GM12874 (cell line): Measurements from ENCODE around the gene TNFRSF25.

Source experiments
- TF ChIP-seq, protein P1 (sequence below): IDR thresholded peaks from 2 replicates; pipeline ENCODE4 v1.5.1; 2011; ENCODE audit warnings: low read depth, mild to moderate bottlenecking, control low read depth, low read length, moderate library complexity; ENCODE audit not compliant: insufficient read depth

The TNFRSF25 gene

DNA sequence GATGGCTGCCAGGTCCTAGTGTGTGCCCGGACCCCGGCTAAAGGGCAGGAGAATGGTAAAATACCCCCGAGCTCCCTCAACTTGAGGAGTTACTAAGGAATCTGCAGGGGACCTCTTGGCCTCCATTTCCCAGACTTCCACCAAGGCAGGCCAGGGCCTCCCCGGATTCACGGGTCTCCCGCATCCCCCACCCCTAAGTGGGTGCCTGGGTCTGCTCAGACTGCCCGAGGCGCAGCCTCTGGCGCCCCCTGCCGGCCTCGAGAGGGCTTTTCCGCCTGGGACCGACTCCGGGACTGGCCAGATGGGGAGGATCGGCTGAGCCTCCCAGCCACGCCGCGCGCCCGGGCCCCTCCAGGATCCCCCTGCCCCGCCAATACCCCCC, 23.8 kb upstream of the TNFRSF25 start:
- TF ChIP-seq, protein P1, sequence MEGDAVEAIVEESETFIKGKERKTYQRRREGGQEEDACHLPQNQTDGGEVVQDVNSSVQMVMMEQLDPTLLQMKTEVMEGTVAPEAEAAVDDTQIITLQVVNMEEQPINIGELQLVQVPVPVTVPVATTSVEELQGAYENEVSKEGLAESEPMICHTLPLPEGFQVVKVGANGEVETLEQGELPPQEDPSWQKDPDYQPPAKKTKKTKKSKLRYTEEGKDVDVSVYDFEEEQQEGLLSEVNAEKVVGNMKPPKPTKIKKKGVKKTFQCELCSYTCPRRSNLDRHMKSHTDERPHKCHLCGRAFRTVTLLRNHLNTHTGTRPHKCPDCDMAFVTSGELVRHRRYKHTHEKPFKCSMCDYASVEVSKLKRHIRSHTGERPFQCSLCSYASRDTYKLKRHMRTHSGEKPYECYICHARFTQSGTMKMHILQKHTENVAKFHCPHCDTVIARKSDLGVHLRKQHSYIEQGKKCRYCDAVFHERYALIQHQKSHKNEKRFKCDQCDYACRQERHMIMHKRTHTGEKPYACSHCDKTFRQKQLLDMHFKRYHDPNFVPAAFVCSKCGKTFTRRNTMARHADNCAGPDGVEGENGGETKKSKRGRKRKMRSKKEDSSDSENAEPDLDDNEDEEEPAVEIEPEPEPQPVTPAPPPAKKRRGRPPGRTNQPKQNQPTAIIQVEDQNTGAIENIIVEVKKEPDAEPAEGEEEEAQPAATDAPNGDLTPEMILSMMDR = peak; percentile 99

DNA sequence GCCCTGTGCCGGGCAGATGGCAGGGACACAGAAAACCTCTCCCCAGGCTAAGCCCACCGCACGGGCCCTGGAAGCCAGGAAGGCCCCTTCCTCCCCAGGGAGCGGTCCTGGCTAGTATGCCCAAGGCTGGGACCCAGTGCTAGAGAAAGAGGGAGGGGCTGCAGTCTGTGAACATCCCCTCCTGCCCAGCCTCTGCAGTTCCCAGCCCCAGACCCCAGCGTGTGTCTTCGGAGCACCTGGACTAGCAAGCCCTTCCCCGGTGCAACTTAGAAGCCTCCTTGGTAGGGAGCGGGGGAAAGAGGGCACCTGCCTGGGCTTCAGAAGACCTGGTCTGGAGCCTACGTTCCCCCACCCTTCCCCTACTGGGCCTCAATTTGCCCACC, 23.4 kb upstream of the TNFRSF25 start:
- TF ChIP-seq, protein P1 = no peak

DNA sequence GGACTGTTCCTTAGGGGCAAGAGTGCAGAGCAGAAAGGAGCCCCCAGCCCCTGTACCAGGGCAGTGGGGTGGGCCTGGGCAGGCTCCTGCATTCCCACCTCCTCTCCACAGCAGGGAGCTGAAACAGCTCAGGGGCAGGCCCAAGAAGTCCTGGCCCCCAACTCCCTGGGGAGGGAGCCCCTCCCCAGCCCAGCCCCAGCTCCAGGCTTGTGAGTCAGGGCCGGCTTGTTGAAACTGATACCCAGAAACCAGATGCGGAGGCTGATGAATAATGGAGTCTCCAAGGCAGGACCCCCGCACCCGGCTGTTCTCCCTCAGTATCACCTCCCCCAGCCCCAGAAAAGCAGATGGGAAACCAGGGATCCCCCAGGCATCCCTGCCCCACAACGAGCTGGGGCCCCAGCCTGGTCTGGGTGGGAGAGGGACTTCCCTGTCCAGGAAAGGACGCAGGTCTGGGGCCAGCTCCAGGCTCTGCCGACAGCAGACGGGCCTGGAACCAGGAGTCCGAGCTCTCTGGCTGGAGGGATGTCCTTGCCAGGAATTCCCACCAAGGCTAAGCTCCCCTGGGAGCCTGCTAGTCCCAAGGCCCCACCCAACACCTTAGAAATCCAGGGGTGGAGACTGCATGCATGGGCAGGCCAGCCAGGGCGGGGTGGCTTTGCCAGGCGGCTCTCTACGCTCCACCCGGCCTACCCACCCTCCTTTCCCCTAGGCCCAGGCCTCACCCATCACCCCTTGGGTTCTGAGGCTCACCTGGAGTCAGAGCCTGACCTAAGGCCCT, 22.8 kb upstream of the TNFRSF25 start:
- TF ChIP-seq, protein P1 = no peak

DNA sequence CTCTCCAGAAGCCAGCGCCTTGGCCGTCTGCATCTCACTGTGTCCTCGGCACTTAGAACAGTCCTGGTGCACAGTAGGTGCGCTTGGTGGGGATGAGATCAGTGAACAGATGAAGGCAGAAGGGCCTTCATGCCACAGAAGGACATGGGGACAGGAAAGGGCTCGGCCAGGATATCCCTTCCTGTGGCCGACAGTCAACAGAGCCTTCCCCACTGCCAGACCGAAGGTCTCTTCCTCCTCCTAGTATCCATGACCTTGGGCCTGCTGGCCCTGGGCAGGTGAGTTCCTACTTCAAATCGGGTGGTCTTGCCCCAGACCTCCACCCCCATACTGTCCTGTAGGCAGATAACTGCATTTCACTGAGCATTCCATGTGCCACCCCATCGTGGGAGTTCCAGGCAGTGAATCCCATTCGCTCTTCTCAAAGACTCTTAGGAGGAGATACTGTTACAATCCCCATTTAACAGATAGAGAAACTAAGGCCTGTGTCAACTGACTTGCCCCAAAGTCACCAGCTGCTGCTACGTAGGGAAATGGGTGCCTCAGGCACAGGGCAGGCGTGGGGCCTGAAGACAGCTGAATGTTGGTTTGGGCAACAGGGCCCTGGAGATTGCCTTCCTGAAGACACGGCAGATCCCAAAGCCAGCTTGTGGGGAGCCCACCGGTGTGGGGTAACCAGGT, 22.0 kb upstream of the TNFRSF25 start:
- TF ChIP-seq, protein P1 = no peak

DNA sequence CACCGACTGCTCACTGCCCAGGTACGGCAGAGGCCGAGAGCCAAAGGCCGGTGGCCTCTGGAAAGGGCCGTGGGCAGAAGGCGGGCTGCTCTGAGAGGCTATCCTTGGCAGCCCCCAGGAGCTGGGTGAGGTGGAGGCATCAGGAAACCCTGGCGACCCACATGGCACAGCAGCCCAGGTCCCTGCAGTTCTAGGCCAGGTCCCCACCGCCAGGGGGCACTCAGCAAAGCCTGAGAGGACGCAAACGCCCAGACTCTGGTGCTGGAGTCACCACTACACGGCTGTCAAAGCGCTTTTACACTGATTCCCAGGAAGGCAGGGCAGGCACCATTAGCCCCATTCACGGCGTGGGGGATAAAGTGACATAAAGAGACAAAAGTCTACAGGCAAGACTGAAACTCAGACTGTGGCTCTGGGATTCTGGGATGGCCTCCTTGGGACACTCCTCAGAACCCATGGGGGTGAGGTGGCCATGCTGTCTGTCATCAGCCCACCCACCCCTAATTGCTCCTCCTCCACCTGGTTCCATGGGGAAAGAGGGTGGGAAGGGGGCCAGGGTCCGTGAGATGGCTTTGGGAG, 20.5 kb upstream of the TNFRSF25 start:
- TF ChIP-seq, protein P1 = peak; percentile 96

DNA sequence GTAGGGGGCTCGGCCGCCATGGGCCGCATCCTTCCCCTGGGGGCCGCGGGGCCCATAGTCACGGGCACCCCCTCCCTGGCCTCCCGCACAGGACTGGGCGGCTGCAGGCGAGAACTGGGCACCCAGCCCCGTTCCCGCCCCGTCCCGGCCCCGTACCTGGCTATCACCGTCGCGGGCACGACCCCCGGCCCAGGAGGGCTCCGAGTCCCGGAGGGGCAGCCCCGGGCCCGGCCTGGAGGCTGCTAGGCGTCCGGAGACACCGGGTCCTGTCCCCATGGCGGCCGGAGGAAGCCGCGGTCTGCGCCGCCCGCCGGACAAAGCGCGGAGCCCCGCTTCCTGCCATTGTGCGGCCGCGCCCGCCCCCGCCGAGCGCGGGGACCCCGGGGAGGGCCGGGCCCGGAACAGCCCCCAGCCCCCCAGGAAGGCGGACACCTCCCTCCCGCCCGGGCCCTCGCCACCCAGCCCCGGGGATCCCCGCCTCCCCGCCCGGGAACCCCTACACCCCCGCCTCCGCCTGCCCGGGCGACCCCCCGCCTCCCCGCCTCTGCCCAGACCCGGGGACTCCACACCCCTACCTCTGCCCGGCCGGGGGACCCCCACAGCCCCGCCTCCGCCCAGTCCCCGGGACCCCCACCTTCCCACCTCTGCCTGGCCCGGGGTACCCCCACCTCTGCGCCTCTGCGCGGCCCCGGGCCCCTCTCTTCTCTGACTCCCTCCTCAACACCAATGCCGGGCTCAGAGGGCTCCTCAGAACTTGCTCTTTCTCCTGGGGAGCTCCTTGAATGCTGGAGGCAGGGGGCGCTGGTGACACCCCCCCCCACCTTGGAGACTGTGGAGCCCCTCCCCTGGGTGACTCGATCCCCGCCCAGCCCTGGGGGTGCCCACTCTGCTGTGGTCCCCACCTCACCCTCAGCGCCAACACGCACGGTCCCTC, 19.5 kb upstream of the TNFRSF25 start:
- TF ChIP-seq, protein P1 = no peak

DNA sequence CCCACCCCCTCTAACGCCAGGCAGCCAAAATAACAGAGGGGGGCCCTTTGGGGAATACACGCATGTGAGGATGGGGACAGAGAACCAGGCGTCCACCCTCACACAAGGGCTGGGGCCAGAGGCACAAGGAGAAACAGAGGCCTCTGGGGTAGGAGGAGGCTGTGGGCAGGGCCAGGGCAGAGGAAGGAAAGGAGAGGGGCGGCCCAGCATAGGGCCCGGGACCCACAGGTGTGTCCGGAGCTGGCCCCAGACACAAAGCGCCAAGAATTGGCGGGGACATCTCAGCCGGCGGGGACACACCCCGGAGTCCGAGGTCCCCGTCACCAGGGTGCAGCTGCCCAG, 18.8 kb upstream of the TNFRSF25 start:
- TF ChIP-seq, protein P1 = no peak
